D721Med (cell line): ENCODE data around the gene SMAD9.

Experiments used
- DNase-seq: peaks from one replicate; pipeline ENCODE4 v3.0.0; 2011; ENCODE audit warnings: low spot score; ENCODE audit not compliant: insufficient read length
- FAIRE-seq: peaks from 2 replicates; lab custom pipeline; 2011; peaks lifted over from hg19 to GRCh38; lab: Jason Lieb, UNC
- CTCF ChIP-seq: IDR thresholded peaks from 2 replicates; pipeline ENCODE4 v1.5.1; 2012; ENCODE audit warnings: mild to moderate bottlenecking, control low read depth; ENCODE audit not compliant: insufficient read depth; ENCODE audit errors: missing control alignments

SMAD9 gene

GRCh38 chr13:36820222-36820621 lies 99.8 kb downstream of the SMAD9 start:
- no peak for FAIRE-seq
- no peak for DNase-seq
- TF ChIP-seq CTCF, result no peak

- DNase-seq (no peak), FAIRE-seq (no peak)
- TF ChIP-seq CTCF, result no peak
Observed at GRCh38 chr13:36819739-36820090, 100.3 kb downstream of the SMAD9 start.

- no peak for FAIRE-seq
- peak; percentile 73 for DNase-seq
- TF ChIP-seq CTCF, result no peak
Observed at GRCh38 chr13:36818804-36819738, 101.0 kb downstream of the SMAD9 start, which contains the start of gene RFXAP. TSS of gene RFXAP (plus strand) at chr13:36819222. CDS start at chr13:36819358, 136 bp downstream.

GRCh38 chr13:36817996-36818803 lies 101.8 kb downstream of the SMAD9 start:
- FAIRE-seq (no peak), DNase-seq (no peak)
- peak; percentile 22 for TF ChIP-seq CTCF

- DNase-seq (no peak), FAIRE-seq (no peak)
- TF ChIP-seq CTCF, result peak; percentile 19
Observed at GRCh38 chr13:36815062-36815461, 105.0 kb downstream of the SMAD9 start.

GRCh38 chr13:36814465-36814864 lies 105.6 kb downstream of the SMAD9 start:
- TF ChIP-seq CTCF, result no peak
- DNase-seq, result no peak
- no peak for FAIRE-seq
